Middle frontal gyrus (tissue), 1 donor: ENCODE data around the gene DHRS4L2.
"Not testable (repeated sequence)": the region's sequence is repeated elsewhere in the genome, so short reads cannot be mapped to it uniquely, and the experiment has no call there.

Experiments
- DNase-seq: peaks from one replicate; pipeline ENCODE4 v3.0.0-alpha.2; 2015; ENCODE audit warnings: low spot score; ENCODE audit errors: extremely low spot score

Gene DHRS4L2

GRCh38 chr14:24018978-24019377 lies 30.2 kb downstream of the DHRS4L2 start:
- not testable (repeated sequence) for DNase-seq

- not testable (repeated sequence) for DNase-seq
Observed at GRCh38 chr14:24019944-24020343, 31.2 kb downstream of the DHRS4L2 start.

- DNase-seq, result not testable (repeated sequence)
Observed at GRCh38 chr14:24020520-24020919, 31.8 kb downstream of the DHRS4L2 start.

DNA sequence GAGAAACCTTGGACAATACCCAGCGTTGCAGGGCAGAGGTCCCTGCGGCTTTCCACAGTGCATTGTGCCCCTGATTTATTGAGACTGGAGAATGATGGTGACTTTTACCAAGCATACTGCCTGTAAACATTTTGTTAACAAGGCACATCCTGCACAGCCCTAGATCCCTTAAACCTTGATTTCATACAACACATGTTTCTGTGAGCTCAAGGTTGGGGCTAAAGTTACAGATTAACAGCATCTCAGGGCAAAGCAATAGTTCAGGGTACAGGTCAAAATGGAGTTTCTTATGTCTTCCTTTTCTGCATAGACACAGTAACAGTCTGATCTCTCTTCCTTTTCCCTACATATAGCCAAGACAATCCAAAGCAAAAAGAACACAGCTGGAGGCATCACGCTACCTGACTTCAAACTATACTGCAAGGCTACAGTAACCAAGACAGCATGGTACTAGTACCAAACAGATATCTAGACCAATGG lies 36.2 kb downstream of the DHRS4L2 start:
- DNase-seq, result not testable (repeated sequence)

DNA sequence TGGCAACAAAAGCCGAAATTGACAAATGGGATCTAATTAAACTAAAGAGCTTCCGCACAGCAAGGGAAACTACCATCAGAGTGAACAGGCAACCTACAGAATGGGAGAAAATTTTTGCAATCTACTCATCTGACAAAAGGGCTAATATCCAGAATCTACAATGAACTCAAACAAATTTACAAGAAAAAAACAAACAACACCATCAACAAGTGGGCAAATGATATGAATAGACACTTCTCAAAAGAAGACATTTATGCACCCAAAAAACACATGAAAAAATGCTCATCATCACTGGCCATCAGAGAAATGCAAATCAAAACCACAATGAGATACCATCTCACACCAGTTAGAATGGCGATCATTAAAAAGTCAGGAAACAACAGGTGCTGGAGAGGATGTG lies 41.0 kb downstream of the DHRS4L2 start:
- DNase-seq, result not testable (repeated sequence)

DNA sequence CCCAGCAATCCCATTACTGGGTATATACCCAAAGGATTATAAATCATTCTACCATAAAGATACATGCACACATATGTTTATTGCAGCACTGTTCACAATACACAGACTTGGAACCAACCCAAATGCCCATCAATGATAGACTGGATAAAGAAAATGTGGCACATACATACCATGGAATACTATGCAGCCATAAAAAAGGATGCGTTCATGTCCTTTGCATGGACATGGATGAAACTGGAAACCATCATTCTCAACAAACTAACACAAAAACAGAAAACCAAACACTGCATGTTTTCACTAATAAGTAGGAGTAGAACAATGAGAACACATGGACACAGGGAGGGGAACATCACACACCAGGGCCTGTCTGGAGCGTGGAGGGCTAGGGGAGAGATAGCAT lies 42.6 kb downstream of the DHRS4L2 start:
- DNase-seq, result not testable (repeated sequence)

- no peak for DNase-seq
Observed at GRCh38 chr14:24032727-24033418, 44.1 kb downstream of the DHRS4L2 start.

- DNase-seq, result not testable (repeated sequence)
Observed at GRCh38 chr14:24035769-24036168, 47.0 kb downstream of the DHRS4L2 start.

- peak; percentile 67 for DNase-seq
Observed at GRCh38 chr14:24036169-24036962, 47.6 kb downstream of the DHRS4L2 start.

DNA sequence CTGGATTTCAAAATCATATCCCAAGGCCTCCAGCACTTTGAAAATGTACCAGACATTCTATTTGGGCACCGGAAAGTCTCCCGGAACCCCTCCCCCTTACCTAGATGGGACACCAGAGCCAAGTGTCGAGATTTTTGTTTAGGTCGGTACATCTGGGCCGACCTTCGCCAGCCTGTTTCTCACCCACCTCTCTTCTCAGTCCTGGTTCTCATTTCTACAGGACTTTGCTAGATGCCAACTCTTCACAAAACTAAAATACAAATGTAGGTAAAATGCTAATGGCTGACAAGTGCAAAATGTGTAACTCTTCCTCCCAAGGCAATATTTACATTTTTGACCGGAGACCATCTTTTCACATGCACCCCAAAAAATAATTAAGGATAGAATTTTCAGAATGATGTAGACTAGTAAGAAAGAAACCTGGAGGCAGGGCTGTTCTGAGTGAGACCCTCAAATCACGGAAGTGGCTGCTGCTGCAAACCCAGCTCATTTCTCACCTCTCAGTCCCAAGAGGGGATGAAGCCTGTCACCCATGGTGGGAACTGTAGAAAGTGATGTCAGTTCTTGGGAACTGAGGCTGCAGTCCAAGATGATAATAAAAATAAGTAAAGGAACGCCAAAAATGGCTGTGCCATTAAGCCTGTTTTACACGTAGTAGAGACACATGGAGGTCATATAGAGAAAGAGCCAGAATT lies 48.4 kb downstream of the DHRS4L2 start:
- not testable (repeated sequence) for DNase-seq

DNA sequence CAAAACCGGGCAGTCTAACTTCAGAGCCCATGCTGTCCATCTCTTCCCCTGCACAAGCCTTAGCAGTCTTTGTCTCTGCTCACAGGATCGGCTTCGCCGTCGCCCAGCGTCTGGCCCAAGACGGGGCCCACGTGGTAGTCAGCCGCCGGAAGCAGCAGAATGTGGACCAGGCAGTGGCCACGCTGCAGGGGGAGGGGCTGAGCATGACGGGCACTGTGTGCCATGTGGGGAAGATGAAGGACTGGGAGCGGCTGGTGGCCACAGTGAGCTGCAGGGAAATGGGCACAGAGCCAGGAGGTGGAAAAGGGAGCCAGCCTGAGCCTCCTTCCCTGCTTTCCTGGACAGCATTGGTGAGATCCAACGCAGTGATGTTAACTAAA lies 48.9 kb downstream of the DHRS4L2 start:
- DNase-seq, result no peak

DNA sequence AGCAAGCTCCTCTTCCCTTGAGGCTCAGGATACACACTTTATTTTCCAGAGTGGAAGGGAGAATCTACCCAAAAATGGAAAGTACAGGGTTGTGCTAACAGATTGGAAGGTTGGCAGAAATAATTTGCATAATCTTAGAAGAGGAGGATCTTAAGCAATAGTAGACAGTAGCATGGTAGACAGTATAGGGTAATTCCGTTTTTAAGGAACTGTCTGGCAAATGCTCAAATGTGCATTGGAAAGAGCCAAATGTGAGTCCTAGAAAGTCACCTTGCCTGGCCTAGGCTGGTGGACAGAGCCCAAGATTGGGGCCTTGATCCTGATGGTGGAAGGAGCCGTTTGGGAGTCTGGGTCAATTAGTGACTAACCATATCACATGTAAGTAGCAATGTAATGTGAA lies 50.0 kb downstream of the DHRS4L2 start:
- DNase-seq, result no peak

- no peak for DNase-seq
Observed at GRCh38 chr14:24040692-24041091, 52.0 kb downstream of the DHRS4L2 start.

- no peak for DNase-seq
Observed at GRCh38 chr14:24042746-24043145, 54.0 kb downstream of the DHRS4L2 start.

GRCh38 chr14:24049002-24049401 lies 60.3 kb downstream of the DHRS4L2 start:
- DNase-seq, result not testable (repeated sequence)

DNA sequence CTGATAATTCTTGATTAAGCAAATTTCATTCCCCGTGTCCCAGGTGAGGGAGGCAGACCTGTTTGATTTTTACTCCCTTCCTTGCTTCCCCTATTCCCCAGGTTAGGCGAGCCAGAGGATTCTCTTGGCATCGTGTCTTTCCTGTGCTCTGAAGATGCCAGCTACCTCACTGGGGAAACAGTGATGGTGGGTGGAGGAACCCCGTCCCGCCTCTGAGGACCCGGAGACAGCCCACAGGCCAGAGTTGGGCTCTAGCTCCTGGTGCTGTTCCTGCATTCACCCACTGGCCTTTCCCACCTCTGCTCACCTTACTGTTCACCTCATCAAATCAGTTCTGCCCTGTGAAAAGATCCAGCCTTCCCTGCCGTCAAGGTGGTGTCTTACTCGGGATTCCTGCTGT lies 62.0 kb downstream of the DHRS4L2 start:
- DNase-seq, result not testable (repeated sequence)

DNA sequence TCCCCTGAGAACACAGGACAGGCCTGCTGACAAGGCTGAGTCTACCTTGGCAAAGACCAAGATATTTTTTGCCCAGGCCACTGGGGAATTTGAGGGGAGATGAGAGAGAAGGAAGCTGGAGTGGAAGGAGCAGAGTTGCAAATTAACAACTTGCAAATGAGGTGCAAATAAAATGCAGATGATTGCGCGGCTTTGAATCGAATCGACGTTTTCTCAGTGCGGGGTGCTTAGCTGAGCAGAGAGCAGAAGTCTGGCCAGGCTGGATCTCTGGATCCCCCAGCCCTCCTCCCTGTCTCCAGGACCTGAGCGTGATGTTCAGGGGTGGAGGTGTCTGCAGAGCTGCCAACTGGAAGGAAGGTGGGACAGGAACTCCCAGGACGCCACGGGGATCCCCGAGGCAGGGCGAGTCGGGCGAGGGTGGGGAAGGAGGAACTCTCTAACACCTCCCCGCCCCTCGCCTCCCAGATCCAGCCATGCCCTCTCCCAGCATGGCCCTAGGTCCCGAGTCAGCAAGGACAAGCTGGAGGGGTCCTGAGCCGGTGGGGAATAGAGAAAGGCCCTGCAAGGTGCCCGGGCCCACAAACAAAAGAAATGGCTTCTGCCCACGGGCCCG lies 62.6 kb downstream of the DHRS4L2 start:
- no peak for DNase-seq

- DNase-seq, result peak; percentile 51
Observed at GRCh38 chr14:24051789-24052655, 63.3 kb downstream of the DHRS4L2 start, which contains the start of gene CARMIL3. Gene CARMIL3 (plus strand): TSS chr14:24052009. CDS start chr14:24052154, 145 bp downstream.

GRCh38 chr14:24052656-24053547 lies 64.2 kb downstream of the DHRS4L2 start:
- DNase-seq, result no peak
